ENCODE measurements around the gene MLLT10. TPM values are rescaled to one million over a fixed set of nuclear protein-coding genes. Genes with fewer than 3 reads are reported as not detected.

Gene MLLT10
- total RNA-seq, 1 experiment from 2014 or later, result 39.3 TPM

DNA sequence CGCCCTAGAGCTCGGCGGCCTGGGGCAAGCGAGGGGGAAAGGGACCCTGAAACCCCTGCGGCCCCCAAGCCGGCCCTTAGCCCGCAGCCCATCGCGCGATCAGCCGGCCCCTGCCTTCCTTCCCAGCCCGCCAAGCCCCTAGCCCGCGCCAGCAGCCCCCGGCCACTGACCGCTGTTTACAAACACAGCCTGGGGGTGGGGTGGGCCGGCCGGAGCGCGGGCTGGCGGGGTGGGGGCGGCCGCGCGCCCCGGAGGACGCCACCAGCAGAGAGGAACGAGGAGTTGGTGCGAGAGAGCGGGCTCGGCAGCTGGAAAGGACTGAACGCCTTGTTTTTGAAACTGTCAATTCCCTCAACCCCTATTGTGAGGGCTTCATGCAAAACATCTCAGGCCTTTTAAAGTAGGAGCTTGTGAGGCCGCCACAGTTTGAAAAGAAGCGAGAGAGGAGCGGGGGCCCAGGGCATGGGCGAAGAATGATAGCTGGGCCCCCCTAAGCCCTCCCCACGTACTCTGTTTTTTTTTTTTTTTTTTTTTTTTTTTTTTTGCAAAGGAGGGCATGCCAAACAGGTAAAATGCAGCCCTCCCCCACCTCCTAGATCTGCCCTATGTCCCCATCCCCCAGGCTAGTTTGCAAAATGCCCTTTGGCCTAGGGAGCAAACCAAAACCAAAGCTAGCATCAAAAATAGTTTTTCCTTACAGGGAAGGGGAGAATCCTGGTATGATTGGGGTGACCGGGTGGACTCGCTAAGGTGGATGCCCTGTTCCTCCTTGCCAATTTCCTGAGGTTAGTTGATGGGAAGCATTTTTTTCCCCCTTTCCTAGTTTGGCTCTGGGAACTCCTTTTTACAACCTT, 23.6 kb upstream of the MLLT10 start:
- H3K27ac ChIP-seq, result no peak overlapping the region
- no peaks in the 10 kb centered on the region for H3K36me3 ChIP-seq
- DNase-seq, result no peak
- no peaks in the 10 kb centered on the region for H3K4me1 ChIP-seq
- H3K9me3 ChIP-seq (replicated peaks), result no peaks in the 10 kb centered on the region
- H3K27me3 ChIP-seq, result no peaks in the 10 kb centered on the region
- no peak overlapping the region for H3K4me3 ChIP-seq

DNA sequence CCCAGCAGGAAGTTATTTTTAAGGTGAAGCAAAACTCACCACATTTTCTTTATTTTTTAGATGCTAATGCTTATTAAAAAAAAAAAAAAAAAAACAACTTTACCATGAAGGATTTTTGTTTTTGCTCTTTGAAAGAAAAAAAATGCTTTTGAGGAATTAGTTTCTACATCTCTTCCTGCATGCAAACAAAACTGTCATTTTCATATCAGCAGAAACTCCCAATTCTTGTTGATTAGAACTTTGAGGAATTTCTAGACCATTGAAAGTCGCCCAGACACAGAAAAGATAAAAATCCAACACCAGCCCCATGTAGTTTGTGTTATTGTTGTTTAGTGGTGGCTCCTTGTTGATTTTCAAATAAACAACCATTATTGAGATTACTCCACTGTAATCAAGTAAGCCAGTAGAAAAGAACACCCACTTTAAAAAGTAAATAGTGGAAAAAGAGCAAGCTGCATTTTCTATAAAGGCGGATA, 22.9 kb upstream of the MLLT10 start:
- Histone ChIP-seq H3K27me3 (no peaks in the 10 kb centered on the region), H3K4me3 (no peak overlapping the region)

DNA sequence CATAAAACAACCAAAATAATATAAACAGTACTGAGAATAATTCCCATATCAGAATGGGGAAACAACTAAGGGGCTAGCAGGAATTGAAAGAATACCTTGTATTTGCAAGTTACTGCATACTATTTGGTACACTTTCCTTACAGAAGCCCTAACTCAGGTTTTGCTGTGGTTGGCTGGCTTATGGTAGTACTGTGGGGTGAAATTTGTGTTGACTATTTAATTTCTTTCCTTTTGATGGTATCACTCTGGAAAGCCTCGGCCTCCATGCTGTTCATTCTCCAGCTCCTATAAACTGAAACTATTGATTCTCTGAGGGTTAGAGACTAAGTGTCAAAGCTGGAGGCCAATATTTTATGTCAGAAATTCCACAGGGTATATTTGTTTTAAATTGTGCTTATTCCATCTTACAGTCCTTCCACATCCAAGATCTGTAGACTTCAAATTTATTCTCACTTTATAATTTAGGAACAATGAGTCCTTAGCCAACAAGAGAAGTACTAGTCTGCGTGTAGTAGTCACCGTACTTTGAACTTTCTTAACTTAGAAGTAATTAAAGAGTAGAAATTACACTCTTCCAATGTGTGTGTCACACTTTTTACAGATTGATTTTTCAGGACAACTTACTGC, 22.0 kb upstream of the MLLT10 start:
- Histone ChIP-seq H3K36me3 (no peaks in the 10 kb centered on the region), H3K4me1 (no peaks in the 10 kb centered on the region), H3K9me3 (replicated peaks) (no peaks in the 10 kb centered on the region), H3K27ac (no peak overlapping the region), H3K27me3 (no peaks in the 10 kb centered on the region), H3K4me3 (no peak overlapping the region)
- DNase-seq, result no peak

More for the DNA sequence above, 22.9 kb upstream of the MLLT10 start:
- no peaks in the 10 kb centered on the region for H3K9me3 ChIP-seq (replicated peaks)
- no peaks in the 10 kb centered on the region for H3K36me3 ChIP-seq
- DNase-seq, result no peak
- H3K27ac ChIP-seq, result no peak overlapping the region
- no peaks in the 10 kb centered on the region for H3K4me1 ChIP-seq

DNA sequence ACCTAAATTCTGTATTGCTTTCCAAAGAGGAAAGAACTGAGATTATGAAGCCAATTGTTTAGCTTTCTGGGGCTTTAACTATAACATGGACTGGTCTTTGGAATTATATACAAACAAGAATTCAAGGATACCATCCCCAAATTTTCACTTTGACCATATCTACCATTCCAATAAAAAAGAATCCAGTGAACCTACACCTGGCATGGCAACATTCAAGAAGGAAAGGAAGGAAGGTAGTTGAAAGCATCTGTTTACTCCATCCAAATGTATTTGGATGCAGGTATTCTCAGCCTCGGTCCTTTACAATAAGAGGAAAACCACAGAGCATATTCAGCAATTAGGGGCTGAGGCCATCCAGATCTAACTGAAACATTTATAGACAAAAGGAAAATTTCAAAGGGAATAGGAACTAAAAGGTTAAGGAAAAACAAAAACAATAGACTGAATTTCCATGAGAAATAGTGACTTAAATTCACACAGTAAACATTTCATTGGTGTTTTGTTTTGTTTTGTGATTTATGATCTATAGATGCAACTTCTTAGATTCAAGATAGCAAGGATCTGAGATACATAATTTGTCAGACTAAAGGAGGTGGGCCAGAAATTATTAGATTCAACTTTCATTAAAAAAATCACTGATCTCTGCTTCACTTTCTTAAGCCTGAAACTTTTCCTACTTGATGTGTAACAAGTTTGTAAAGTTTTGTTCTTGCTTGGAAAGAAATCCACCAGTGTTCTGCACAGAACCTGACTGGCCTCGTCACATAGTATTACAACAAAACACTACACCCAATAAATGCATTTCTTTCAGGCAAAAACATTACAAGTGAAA, 21.2 kb upstream of the MLLT10 start:
- H3K4me1 ChIP-seq, result no peaks in the 10 kb centered on the region
- H3K27ac ChIP-seq, result no peak overlapping the region
- H3K4me3 ChIP-seq, result no peak overlapping the region
- no peak for DNase-seq
- H3K36me3 ChIP-seq, result no peaks in the 10 kb centered on the region
- no peaks in the 10 kb centered on the region for H3K27me3 ChIP-seq
- no peaks in the 10 kb centered on the region for H3K9me3 ChIP-seq (replicated peaks)

DNA sequence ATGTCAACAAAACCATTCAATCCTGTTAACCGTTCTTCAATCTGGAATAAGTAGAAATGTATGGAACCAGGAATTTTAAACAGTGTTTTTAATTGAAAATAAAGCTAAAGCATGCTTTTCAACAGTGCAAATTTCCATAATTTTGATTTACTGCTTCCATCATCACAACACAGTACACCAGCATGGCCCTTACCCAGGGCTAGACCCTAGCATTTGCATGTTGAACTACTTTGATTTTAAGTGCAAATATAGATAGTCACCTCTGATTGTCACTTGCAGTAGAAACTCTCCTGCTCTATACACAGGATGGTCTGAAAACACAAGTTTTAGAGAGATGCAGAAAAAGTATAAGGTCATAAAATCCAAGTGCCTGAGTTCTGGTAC, 20.6 kb upstream of the MLLT10 start:
- Histone ChIP-seq H3K27ac (no peak overlapping the region), H3K4me1 (no peaks in the 10 kb centered on the region)
- no peak for DNase-seq

DNA sequence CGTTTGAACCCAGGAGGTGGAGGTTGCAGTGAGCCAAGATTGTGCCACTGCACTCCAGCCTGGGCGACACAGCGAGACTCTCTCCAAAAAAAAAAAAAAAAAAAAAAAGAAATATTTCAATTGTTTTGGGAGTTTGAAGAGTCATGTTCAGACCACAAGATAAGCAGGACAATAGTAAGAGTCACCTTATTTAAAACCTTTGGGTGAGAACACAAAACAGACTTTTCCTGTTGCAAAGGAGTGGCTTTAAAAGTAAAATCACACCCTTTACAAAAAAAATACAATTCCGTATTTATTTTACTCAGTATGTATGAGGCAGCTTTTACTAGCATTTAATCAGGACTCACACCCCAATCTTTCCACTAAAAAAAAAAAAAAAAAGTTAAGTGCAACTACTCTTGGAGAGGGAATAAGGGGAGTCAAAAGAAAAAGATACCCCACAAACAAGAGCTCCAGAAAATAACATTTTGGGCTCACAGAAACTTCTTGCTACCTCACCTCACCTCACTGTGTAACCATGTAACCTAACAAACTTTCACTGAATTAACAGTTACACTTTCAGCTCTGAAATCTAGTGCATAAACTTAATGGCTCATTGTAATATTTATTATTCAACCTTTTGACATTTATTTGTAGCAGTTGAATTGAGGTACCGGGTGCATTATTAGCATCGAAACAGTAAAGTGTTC, 19.8 kb upstream of the MLLT10 start:
- DNase-seq, result no peak
- H3K27ac ChIP-seq, result no peak overlapping the region
- H3K36me3 ChIP-seq, result no peaks in the 10 kb centered on the region
- H3K4me1 ChIP-seq, result no peaks in the 10 kb centered on the region
- no peak overlapping the region for H3K4me3 ChIP-seq
- H3K27me3 ChIP-seq, result no peaks in the 10 kb centered on the region
- no peaks in the 10 kb centered on the region for H3K9me3 ChIP-seq (replicated peaks)

More for the DNA sequence above, 20.6 kb upstream of the MLLT10 start:
- H3K36me3 ChIP-seq, result no peaks in the 10 kb centered on the region
- H3K9me3 ChIP-seq (replicated peaks), result no peaks in the 10 kb centered on the region
- no peak overlapping the region for H3K4me3 ChIP-seq
- H3K27me3 ChIP-seq, result no peaks in the 10 kb centered on the region

DNA sequence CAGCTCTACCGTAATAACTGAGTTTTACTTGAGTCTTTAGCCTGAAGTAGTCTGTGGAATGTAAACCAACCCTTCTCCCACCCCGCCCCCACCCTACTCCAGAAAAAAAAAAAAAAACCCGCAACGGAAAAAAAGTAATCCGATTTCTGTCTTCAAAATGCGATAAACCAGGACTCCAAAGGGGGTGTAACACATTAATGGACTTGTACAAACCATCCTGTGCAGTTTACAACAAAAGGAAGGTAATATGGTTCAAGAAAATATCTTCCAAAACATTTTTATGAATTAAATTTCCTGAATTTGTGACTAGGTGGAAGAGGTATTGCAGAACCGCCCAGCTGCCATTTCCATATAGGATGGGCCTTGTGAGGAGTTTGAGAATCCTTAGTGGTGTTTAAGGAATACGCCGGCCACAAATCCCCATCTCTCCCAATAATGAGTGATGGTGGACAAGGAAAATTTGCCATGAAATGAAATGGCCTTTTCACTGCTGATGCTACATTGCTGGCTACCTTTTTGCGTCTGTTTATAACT, 19.1 kb upstream of the MLLT10 start:
- no peaks in the 10 kb centered on the region for H3K27me3 ChIP-seq
- no peaks in the 10 kb centered on the region for H3K36me3 ChIP-seq
- no peak overlapping the region for H3K4me3 ChIP-seq
- H3K9me3 ChIP-seq (replicated peaks), result no peaks in the 10 kb centered on the region
- H3K4me1 ChIP-seq, result no peaks in the 10 kb centered on the region
- no peak overlapping the region for H3K27ac ChIP-seq
- no peak for DNase-seq

DNA sequence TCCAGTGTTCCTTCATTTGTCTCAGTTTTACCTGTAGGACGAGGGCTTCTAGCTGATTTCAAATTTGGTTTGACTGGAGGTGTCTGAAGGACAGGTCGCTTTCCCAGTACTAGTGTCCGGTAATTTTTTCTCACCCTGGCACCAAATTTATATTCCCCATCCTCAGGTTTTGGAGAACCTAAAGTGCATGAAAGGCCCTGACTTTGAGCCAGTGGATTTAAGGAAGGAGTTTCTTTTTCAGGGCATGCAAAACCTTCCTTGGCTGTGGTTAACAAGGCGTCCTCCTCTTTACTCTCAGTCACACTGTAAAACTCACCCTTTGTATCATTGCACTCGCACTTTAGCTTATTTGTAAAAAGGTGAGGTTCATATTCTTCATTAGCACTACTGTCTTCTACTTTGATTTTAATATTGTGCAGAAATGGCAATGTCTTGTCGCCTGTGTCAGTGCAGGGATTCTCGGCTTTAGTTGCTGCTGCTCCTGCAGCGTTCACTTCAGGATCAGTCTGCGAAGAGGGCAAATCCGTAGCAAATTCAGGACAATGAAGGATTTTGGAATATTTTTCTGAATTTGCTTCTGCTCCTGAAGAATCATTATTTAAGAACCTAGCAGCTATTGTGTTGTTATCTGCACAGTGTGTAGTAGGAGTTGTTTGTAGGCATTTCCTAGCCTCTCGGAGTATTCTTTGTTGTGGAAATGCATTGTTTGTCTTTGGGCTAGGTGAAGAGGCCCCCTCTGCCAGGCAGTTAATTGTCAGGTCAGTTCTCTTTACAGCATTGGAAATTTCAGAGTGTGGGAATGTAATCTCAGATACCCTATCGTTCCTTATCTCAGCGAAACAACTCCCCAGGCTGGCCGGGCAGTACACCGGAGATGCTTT, 18.4 kb upstream of the MLLT10 start:
- Histone ChIP-seq H3K9me3 (replicated peaks) (no peaks in the 10 kb centered on the region), H3K27me3 (no peaks in the 10 kb centered on the region), H3K27ac (no peak overlapping the region), H3K36me3 (no peaks in the 10 kb centered on the region), H3K4me3 (peak overlapping the region; percentile 67), H3K4me1 (no peaks in the 10 kb centered on the region)
- DNase-seq, result no peak

DNA sequence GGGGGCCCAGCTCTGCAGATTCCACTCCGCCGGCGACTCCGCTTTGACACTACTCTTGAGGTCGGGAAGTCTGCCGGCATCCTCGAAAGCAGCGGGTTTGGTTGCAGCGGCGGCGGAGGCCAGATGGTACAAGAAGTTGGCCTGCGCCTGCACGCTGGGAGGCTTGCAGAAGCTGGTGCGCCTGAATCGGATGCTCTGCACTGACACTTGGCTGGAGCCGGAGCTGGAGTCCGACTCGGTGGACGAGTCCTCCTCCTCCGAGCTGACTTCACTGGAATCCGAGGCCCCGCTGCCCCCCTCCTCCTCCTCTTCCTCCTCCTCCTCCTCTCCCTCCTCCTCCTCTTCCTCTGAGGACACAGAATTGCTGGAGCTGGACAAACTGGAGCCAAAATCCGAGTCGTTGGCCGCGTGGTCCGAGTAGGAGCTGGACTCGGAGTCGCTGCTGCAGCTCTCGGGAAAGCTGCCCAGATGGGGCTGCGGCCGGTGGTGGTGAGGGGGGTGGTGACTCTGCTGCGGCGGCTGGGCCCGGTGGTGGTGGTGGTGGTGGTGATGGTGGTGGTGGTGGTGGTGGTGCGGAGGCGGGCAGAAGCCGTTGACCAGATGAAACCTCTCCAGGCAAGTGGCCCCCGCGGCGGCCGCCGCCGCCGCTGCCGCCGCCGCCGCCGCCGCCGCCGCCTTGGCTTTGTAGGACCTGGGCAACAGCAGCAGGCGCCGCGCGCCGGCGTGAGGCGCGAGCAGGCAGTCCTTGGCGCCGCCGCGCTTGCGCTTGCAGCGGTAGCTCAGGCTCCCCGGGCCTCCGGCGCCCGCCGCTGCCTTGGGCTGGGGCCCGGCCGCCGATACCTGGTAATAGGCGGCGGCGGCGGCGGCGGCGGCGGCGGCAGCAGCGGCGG, 17.5 kb upstream of the MLLT10 start:
- H3K27me3 ChIP-seq, result no peaks in the 10 kb centered on the region
- DNase-seq, result peak; percentile 67 to 75
- H3K36me3 ChIP-seq, result no peaks in the 10 kb centered on the region
- H3K4me1 ChIP-seq, result no peaks in the 10 kb centered on the region
- no peaks in the 10 kb centered on the region for H3K9me3 ChIP-seq (replicated peaks)
- peak overlapping the region; percentile 67 for H3K4me3 ChIP-seq
- no peak overlapping the region; the same call in 1 of the 2 replicates for H3K27ac ChIP-seq

DNA sequence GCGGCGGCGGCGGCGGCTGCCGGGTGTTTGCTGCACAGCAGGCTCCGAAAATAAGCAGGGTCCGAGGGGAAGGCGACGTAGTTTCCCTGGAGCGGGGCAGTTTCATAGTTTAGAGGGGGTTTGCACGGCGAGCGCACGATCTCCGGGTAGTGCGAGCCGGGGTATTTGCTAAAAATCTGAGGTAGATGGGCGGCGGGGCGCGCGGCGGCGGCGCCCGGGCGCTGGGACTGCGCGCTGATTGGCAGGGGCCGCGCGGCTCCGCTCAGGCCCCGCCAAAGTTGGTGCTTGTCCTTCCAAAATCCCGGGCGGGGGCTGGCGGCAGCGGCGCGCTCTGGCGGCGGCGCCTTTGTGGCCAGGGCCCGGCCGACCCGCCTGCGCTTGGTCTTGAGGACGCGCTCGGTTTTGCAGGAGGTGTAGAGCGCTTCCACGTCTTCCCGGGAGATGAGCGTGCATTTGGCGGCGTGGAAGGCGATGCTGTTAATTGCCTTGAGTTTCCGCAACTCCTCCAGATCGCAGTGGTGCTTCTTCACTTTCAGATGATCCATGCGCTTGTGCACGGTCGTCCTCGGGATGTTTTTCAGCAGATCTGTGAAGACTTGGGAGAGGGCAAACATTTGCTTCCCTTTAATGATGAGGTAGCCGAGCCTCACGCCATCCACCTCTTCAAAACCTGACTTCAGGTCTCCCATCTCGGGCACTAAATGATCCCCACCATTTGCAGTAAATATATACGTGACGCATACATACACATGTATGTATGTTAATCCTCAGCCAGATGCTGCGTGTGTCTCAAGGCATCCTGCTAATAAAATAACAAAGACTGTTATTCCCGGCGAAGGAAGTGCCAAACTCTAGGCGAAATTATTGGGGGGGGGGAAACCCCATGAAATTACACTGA, 16.6 kb upstream of the MLLT10 start:
- Histone ChIP-seq H3K9me3 (replicated peaks) (no peaks in the 10 kb centered on the region), H3K27ac (peak overlapping the region; percentile 9; the same call in 1 of the 2 replicates), H3K4me3 (peak overlapping the region; percentile 67), H3K4me1 (no peaks in the 10 kb centered on the region), H3K27me3 (no peaks in the 10 kb centered on the region), H3K36me3 (no peaks in the 10 kb centered on the region)
- DNase-seq, result peak; percentile 69 to 77

DNA sequence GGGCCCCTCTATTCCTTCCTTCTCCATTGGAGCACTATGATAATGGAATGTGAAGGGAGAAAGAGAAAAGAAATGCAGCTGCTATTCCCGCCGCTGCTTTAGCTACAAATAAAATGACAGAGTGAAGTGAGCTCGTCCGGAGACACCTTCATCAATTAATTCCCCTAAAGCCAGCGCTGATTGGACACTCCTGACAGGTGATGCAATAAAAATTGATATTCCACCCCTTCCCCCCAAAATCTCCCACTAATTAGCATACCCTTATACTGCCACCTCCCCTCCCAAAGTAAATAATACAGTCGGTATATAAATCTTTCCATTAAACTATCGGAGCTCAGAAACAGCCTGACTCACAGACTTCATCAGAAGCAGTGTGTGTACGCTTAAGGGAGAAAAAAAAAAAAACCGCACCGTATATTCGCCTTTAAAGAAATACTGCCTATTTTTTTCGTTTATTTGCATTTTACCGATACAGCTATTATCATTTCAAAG, 15.8 kb upstream of the MLLT10 start:
- peak in 1 of 2 experiments; percentile 31 for DNase-seq
- Histone ChIP-seq H3K36me3 (no peaks in the 10 kb centered on the region), H3K4me1 (peaks cover 6% of the 10 kb centered on the region), H3K27ac (peak overlapping the region; percentile 9; the same call in 1 of the 2 replicates), H3K4me3 (peak overlapping the region; percentile 67), H3K27me3 (no peaks in the 10 kb centered on the region), H3K9me3 (replicated peaks) (no peaks in the 10 kb centered on the region)

Data from SJCRH30 (cell line).